Erythroblast (primary cell): ENCODE results near the gene JMJD6.

ENCODE experiments used
- GATA1 ChIP-seq: IDR thresholded peaks from 2 replicates; pipeline ENCODE4 v1.6.1; 2011; ENCODE audit warnings: low read depth, mild to moderate bottlenecking, control low read depth, low read length, moderate library complexity
- POLR2A ChIP-seq: IDR thresholded peaks from 2 replicates; pipeline ENCODE4 v1.6.1; 2011; ENCODE audit warnings: mild to moderate bottlenecking, low read length

DNA sequence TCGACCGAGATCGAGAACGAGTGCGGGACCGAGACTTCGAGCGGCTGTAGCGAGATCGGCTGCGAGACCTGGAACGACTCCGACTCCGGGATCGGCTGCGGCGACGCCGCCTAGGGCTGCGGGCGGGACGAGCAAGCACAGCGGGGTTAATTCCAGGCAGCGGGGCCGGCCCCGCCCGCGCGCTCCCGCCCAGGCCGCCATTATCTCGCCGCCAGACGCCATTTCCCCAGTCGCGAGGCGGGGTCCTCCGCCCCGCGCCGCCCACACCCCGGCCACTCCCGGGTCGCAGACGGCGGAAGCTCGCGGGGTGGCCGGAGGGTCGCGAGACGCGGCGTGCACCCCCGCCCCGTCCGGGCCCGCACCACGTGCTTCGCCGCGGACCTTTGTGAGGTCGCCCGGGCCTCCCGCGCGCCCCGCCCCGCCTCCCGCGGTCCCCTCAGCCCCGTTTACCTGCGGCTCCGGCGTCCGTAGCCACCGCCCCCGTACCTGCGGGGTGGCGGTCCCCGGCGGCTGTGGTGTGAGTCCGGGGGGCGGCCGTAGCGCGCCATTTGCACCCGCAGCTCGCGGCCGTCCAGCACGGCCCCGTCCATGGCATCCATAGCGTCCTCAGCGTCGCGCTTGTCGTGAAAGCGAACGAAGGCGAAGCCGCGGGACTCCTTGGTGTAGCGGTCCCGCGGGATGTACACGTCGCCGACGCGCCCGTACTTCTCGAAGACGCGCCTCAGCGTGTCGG is 10.1 kb upstream of the JMJD6 start:
- TF ChIP-seq POLR2A (no peak), GATA1 (no peak)
